ENCODE data around the gene PIGS.

DNA sequence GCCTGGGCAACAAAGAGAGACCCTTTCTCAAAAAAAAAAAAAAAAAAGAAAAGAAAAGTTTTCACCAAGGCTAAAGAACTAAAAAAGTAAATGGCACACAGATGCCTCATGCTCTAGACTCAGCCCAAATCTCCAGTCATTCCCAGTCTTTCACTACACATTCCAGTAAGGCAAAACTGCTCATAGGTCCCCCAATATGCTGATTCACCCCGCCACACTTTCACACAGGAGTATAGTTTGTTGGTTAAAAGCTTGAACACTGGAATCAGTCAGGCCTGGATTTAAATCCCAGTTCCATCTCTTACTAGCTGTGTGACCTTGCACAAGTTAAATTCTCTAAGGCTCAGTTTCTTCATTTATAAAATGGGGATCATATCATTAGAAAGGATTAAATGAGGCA lies 1.9 kb downstream of the PIGS start:
- TF ChIP-seq, protein P1, sequence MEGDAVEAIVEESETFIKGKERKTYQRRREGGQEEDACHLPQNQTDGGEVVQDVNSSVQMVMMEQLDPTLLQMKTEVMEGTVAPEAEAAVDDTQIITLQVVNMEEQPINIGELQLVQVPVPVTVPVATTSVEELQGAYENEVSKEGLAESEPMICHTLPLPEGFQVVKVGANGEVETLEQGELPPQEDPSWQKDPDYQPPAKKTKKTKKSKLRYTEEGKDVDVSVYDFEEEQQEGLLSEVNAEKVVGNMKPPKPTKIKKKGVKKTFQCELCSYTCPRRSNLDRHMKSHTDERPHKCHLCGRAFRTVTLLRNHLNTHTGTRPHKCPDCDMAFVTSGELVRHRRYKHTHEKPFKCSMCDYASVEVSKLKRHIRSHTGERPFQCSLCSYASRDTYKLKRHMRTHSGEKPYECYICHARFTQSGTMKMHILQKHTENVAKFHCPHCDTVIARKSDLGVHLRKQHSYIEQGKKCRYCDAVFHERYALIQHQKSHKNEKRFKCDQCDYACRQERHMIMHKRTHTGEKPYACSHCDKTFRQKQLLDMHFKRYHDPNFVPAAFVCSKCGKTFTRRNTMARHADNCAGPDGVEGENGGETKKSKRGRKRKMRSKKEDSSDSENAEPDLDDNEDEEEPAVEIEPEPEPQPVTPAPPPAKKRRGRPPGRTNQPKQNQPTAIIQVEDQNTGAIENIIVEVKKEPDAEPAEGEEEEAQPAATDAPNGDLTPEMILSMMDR (IDR thresholded peaks at IDR 0.05; ENCODE audit: insufficient read depth, low read depth, low read length), result no peak
- no peak for TF ChIP-seq EZH2 (IDR thresholded peaks at IDR 0.05; ENCODE audit: insufficient read depth, low read length)
